HG02571 (cell line): ENCODE results near the gene PGM3.
"Not testable (repeated sequence)": the region's sequence is repeated elsewhere in the genome, so short reads cannot be mapped to it uniquely, and the experiment has no call there.

Experiments used
- ATAC-seq: cut with Tn5 transposase; IDR thresholded peaks from one replicate; pipeline ENCODE4 v1.9.1; 2021; ENCODE audit warnings: mild to moderate bottlenecking, moderate library complexity; ENCODE audit not compliant: unreplicated experiment

Gene PGM3, protein sequence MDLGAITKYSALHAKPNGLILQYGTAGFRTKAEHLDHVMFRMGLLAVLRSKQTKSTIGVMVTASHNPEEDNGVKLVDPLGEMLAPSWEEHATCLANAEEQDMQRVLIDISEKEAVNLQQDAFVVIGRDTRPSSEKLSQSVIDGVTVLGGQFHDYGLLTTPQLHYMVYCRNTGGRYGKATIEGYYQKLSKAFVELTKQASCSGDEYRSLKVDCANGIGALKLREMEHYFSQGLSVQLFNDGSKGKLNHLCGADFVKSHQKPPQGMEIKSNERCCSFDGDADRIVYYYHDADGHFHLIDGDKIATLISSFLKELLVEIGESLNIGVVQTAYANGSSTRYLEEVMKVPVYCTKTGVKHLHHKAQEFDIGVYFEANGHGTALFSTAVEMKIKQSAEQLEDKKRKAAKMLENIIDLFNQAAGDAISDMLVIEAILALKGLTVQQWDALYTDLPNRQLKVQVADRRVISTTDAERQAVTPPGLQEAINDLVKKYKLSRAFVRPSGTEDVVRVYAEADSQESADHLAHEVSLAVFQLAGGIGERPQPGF

DNA sequence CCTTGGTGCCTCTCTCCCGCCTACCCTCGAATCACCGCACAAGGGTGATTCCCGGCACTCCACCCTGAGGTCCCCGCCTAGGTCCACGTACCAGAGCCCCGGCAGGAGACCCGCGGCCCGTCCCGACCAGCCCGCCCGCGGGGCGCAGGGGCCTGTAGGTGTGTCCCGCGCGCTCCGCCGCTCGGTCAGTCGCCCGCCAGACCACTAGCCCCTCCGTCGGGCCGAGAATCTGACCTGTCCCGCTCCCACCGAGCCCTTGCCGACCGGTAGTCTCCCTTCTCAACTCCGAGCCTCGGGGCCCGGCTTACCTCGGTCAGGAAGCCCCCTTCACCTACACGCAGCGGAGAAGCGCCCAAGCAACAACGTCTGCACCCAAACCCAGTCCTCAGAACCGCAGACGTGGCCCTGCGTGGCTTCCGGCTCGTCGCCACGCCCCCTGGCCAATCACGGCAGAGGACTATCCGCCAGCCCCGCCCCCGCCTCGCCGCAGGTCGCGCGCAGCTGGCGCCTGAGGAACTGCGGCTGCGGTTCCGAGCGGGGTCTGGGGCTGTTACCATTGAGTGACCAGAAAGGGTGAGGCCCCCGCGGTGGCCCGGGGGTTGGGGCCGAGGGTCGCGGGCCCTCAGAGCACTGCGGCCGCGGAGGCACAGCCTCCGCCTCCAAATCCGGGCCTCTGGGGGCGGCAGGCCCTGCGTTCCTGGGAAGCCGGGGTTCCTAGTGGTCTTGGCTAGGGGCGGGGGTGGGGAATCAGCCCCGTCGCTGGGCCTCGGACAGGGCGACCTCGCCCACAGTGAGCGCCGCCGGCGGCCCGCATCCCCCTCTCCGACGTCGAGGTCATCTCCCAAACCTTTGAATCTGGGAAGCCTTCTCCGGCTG lies at the start of gene PGM3, which contains the start of gene RWDD2A:
Gene PGM3 (minus strand): TSS at position 395 of the 876 bp plus-strand sequence. CDS start 2,253 bp downstream, outside the sequence.
Gene RWDD2A (plus strand): TSS at position 487 of the 876 bp plus-strand sequence. CDS start 1,095 bp downstream, outside the sequence.
- peak; percentile 94 for ATAC-seq

DNA sequence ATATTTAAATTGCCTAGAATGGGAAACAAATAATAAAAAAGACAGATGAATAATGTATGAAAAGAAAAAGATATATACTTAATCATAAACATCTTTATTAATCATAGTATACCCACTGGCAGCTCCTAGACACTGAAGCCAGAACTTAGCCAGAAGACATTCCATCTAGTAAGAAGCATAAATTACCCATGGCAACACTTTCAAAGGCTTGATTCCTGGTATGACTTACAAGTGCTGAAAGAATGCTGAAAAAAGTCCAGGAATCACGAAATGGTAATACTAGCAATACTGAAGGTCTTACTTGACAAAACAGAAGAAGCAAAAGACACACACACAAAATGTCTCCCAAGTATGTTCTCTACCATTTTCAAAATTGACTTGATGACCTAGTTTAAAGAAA lies 38.1 kb upstream of the PGM3 start:
- ATAC-seq = no peak

DNA sequence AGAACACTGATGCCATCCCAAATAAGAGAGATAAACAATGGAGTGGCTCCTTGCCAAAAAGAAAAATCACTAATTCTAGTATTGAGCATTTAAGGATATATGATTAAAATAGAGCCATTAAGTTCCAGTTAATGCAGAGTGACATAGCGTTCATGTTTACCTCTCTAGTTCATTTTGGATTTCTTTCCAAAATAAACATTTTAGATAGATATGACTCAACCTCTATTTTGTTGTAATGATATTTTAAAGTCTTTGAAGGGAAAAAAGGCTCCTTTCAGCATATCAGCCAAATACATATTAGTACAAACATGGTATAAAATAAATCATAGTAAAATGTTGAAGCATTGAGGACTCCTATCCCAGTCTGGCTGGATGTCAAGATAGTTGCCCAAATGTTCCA lies 33.5 kb upstream of the PGM3 start:
- ATAC-seq = no peak

DNA sequence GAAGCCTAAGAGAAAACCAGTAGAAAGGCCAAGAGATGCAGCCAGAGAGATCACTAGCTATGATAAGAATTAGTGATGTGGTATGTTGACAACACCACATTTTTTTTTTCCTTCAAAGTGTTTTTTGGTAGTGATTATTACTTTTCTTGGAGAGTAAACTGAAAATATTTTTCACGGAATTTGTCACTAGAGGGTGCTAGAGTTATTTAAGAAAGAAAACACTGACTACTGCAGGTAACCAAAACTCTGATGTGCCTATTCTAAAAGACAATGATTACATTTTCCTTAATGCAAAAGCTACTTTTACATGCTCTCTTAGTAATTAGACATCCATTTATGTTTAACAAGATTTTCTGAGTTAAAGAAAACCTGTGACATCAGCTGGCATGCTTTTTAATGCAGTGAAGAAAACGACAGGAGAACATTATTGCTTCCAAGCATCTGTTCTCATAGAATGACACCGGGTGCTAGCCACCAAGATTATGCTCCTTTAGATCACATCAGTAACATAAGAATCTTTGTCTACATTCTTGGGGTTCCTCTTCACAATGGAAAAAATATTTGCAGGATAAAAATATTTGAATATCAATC lies 28.9 kb upstream of the PGM3 start:
- no peak for ATAC-seq

DNA sequence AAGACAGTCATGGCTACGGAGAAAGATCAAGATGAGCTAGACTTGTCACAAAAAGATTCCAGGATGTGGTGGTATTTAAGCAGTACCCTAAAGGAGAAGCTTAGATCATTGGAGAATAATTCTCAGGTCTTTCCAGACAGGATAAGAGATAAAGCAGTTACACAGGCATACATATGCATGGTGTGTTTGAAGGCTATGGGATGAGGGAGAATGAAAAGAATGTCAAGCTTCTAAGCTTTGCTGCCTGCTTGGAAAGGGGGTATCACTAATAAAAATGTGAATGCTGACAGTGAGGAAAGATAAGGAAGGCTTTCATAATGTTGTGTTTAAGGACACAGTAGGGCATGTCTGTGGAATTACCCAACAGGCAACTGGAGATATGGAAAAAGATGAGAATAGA lies 28.2 kb upstream of the PGM3 start:
- no peak for ATAC-seq

DNA sequence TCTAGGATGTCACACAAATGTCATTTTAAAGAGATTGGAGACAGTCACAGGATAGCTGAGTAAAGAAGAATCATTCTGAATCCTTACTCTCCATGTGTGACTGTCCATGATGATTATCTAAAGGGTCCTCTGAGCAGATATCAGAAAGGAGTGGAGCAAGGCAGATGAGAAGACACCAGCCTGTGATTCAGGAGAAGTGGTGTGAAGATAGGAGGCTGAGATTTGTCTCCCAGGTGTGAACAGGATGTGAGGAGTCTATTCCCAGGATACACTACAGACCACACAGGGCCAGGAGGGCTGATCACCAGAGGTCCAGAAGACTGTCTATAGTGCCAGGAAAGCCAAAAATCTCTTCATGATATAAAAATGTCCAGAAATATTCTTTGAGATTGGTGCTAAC lies 27.1 kb upstream of the PGM3 start:
- no peak for ATAC-seq

DNA sequence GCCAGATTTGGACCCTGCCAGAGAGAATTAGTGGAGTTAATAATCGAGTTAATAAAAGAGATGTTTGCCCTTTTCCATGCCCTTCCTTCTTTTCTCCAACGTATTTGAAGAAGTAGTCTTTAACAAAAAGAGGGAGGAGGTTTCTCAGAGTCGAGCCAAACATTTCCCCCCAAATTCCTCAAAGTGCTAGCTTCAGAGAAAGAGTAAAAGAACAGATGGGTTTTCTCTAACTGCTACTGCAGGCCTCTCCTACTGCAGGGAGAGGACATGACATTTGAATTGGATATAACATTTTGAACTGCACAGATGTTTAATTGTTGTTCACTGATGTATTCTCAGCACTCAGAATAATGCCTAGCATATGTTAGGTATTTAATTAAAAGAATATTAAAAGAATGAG lies 25.6 kb upstream of the PGM3 start:
- ATAC-seq = no peak

DNA sequence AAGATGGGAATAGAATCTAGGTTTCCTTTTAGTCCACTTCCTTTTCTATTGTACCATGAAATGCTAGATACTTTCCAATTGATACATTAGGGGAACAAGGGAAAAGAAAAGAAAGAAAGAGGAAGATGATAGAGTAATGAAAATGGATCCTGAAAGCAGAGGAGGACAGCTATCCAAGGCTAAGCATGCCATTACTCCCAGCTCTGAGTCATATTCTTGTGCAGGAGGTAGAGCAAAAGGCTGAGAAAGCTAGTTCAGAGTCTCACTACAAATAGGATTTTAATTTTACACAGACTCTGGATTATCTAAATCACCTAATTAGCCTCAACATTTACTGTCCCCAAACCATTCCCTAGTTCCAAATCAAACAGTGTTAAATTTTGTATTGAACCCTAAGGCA lies 23.7 kb upstream of the PGM3 start:
- ATAC-seq = no peak

DNA sequence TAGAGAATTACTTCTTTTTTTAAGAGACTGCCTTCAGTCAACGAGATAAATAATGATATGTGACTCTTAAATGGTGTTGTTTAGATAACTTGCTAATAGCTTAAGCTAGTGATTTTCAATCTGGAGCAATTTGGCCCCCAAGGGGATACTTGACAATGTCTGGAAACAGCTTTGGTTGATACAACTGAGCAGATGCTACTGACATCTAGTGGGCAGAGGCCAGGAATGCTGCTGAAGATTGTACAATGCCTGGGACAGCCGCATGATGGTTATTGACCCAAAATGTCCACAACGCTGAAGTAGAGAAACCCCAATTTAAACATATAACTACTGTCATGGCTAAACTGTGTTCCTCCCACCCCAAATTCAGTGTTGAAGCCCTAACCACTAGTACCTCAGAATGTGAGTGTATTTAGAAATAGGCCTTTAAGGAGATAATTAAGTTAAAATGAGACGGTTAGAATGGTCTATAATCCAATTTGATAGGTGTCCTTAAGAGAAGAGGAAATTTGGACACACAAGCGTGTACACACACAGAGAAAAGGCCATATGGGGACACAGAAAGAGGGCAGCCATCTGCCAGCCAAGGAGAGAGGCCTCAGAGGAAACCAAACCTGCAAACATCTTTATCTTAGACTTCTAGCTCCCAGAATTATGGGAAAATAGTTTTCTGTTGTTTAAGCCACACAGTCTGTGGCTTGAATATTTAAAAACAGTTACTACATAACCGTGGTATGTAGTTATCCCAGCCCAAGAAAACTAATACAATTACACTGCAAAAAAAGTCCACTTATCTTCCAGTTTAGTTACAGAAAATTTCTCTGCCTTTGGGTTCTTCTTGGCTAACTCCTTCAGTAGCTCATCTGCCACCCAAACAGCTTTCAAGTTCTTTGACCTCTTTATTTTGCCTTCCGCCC lies 22.3 kb upstream of the PGM3 start:
- ATAC-seq = peak; percentile 99

DNA sequence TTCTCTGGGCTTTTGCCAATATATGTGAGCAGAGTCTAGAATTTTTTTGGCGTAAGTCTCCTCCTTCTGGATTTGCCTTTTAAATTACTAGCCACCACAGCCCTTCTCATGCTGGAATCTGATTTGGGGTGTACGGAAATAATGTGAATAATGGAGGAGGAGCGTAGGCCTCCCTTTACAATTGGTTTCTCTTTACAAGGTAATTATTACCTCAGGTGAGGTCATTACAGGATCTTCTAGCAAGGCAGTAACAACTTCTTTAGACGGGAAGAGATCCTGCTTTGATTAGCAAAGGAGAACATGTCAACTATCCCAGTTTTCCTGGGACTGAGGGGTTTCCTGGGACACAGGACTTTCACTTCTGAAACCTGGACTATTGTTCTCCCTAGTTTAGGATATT lies 9.0 kb upstream of the PGM3 start:
- no peak for ATAC-seq

DNA sequence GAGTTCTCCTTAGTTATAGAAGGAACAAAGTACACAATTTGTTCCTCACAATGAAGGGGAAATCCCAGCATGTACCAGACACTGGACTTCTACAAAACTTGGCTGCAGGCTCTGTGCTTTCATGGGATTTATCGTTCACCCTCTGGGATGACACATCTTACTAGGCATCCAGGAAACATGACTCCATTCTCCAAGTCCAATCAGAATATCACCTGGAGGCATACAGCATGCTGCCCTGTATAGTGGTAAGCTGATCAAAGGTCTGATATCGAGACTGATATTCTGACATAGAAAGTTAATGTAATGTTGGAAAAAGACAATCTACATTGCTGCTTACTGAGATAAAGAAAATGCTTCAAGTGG lies 6.8 kb upstream of the PGM3 start:
- no peak for ATAC-seq

DNA sequence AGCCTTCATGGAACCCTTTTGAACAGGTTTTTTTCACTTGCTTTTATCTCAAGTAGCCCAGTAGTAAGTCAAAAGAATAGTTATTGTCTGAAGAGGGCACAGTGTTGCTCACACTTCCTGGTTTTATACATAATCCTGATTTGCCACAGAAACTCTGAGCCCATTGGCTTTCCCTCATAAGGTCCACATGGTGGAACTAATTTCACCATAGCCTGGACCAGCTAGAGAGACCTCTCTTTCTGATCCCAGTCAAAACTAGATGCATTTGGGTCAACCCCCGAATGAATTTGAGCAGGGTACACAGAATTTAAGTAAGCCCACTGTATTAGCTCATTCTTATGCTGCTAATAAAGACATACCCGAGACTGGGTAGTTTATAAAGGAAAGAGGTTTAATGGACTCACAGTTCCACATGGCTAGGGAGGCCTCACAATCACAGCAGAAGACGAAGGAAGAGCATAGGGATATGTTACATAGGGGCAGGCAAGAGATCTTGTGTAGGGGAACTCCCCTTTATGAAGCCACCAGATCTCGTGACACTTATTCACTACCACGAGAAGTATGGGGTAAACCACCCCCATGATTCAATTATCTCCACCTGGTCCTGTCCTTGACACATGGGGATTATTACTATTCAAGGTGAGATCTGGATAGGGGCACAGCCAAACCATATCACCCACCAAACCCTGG lies 6.3 kb upstream of the PGM3 start:
- ATAC-seq = peak; percentile 71

DNA sequence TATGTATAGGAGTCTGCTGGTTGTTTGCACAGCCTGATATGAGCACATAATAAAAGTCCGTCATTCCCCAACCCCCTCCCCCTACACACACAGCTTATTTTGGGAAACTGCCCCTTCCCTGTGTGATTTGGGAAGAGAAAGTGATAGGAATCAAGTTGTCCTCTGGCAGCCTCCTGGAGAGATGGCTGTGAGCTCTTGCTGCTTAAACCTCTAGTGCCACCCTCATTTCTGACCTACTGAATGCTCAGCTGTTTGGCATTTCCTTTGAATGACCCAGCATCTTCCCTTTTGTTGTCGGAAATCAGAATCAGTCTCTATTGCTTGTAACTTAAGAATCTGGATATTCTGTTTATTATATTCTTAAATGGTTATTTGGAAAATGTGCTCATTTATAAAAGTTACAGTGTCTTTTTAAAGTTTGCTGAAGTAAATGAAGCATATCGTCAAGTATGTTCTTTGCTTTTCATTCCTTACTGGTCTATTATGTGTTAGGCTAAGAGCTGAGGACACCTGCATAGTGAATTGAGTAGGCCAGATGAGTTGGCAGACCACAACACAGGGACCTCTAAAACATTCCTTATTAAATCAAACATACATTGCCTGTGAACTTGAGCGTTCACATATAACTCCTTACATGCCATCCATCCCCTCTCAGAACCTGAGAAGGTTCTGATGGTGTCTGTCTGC lies 5.6 kb upstream of the PGM3 start:
- ATAC-seq = no peak

DNA sequence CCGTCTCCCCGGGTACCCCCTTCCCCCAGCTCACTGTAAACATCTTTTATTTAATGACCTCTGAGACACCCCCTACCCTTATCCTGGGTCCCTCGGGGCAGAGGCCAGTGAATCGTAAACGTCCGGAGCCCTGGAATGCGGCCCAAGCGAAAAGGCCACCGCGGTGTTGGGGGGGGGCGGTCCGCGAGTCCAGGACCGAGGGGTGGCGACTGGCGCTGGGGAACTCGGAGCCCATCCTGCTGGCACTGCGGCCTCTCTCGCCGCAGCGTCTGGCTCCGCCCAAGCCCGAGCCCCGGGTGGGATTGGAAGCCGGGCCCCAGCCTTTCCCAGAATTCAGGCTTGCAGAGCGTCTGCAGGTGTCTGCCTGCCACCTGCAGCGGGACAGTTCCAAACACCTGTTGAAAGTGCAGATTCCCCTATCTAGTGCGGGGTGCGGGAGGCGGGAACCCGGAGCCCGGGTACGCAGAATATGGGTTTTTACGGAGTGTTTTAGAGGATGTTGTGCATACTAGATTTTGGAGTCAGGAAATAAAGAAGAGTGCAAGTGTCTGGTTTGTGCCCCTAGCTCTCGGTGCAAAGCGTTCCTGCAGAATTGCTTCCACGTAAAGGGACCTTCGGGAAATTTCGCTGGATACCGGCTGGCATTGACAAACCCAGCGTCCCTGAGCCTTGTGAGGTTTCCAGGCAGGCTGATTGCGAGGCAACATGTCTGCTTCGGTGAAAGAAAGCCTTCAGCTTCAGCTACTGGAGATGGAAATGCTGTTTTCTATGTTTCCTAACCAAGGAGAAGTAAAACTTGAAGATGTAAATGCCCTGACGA lies 892 bp upstream of the PGM3 start:
- ATAC-seq = peak; percentile 38

DNA sequence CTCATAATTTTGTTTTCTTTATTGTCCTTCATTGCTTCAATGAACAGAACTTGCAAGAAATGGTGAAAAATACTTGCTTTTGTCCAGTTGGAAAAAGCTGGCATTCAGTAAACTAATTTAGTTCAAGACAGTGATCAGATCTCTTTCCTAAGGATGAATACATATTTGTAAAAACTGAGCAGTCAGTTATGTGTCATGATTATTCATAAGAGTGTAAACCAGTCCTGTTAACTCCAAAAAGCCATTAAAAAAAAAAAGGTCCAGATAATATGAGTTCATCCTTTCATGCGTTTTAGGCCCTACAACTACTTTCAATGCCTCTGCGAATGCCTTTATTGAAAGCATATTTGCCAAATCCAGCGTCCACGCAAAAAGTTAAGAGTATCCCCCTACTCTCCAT lies 609 bp downstream of the PGM3 start:
- no peak for ATAC-seq

DNA sequence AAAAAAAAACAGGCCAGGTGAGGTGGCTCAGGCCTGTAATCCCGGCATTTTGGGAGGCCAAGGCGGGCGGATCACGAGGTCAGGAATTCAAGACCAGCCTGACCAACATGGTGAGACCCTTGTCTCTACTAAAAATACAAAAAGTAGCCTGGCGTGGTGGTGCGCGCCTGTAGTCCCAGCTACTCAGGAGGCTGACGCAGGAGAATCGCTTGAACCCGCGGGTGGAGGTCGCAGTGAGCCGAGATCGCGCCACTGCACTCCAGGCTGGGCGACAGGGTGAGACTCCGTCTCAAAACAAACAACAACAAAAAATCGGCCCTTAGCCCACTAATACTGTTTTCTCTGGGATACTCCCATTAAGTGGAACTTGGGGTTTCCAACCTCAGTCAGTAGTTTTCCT lies 1.1 kb downstream of the PGM3 start:
- ATAC-seq = not testable (repeated sequence)

DNA sequence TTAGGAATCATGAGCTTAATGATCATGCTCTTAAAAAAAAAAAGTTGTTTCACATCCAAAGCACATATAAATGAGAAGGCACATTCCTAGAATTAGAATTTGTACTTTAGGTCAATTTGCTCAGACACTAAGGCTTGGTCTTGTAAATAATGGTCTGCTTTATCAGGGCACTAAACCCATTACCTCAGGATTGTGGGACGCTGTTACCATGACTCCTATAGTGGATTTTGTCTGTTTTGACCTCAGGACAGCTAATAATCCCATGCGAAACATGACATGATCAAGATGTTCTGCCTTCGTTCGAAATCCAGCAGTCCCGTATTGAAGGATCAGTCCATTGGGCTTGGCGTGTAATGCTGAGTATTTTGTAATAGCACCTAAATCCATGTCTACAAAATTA lies 2.4 kb downstream of the PGM3 start:
- no peak for ATAC-seq

DNA sequence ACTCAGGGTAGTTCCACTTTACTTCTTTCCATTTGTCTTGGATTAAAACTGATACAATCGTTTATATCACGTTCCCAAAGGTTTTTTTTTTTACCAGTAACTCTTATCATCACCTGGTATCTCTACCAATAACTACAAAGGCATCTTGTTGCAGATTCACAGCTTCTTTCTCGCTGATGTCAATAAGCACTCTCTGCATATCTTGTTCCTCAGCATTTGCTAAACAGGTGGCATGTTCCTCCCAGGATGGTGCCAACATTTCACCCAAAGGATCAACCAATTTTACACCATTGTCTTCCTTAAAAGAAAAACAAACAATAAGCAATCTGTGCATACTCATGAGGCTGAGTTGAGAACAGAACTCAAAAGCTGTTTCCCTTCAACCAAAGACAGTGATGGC lies 4.6 kb downstream of the PGM3 start:
- ATAC-seq = no peak
